ENCODE measurements around the gene COL4A2.

Gene COL4A2

DNA sequence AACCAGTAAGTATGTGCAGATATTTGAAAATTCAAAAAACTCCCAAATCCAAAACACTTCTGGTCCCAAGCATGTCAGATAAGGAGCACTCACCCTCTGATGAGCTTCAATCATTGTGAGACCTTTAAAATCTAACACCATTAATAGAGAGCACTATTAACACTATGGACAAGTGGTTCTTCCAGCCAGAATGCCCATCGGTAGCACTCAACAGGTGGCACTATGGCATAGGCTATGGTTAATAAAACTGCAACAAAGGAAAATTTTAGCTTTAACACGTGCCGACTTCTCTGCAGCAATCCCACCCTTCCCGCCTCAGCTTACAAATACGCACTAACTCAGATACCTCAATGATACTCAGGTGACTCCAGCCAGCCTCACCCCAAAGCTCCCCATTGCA, 62.3 kb downstream of the COL4A2 start:
- in situ Hi-C loops (cut with MboI; ENCODE audit: low sequenced_read_pairs), result no loop called here

DNA sequence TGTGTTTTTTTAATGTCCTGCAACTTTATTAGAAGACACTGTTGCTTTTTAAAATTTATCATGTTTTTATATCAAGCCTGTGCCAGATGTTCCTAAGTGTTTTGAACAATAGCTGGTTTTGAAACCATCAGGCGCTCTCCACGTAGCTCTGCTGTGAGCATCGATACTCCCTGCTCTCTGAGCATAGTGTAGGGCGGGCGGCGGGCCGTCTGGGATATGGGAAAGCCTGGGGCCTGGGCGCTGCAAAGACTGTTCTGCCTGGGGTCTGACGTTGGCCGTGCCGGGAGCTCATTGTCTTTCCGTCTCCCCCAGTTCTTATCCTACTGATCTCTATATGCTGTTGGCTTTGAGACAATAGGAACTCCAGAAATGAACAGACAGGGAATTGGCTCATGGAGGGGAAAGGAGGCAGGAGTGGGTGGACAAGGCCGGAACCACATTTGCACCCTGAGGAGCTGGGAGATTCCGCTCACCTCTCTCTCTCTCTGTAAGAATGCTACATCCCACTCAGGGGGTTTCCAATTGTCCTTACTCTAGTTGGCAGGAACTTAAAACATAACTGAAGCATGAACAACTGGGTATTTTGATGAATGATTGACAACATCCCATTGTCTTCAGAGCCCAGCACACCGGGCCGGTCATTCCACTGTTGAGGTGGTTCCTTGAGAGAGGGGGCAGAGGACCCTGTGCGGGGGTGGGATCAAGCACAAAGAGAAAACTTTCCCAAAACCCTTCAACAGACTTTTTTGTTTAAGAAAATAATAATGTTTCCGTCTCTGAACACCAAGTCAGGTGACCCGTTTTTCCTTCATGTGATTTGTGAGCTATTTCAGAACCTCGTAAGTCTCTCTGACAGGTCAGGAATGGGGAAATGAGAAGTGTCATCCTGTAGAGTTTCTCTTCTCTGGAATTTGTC, 64.7 kb downstream of the COL4A2 start:
- H3K4me1 ChIP-seq, result no peaks in the 10 kb centered on the region

More for the DNA sequence above, 62.3 kb downstream of the COL4A2 start:
- Histone ChIP-seq H3K4me1 (no peaks in the 10 kb centered on the region), H3K9me3 (no peaks in the 10 kb centered on the region), H3K36me3 (replicated peaks) (no peaks in the 10 kb centered on the region), H3K27me3 (ENCODE audit: low read depth) (0 out of 2 replicates have a peak, but pooled peaks cover 12% of the 10 kb centered on the region), H3K4me3 (no peak overlapping the region)
- DNase-seq (ENCODE audit: low spot score in 2 of 2), result no peak

DNA sequence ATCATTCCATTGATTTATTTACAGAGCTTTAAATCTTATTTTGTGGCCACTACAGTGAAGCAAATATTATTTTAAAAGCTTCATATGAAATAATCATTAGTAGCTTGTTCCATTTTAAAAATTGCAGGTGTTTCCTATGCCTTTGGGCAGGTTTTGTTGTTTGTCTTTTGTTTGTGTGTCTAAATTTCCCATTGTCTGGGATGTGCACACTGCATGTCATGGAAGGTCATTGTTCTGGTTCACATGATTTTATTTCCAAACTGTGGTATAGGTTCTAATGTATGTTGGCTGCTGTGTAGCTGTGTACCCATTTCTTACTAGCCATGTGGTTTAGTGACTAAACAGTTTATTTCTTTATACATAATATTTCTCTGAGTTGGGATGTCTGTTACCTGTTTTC, 65.6 kb downstream of the COL4A2 start:
- Histone ChIP-seq H3K36me3 (replicated peaks) (no peaks in the 10 kb centered on the region), H3K4me1 (no peaks in the 10 kb centered on the region), H3K4me3 (no peak overlapping the region), H3K27me3 (ENCODE audit: low read depth) (0 out of 2 replicates have a peak, but pooled peaks cover 12% of the 10 kb centered on the region), H3K9me3 (no peaks in the 10 kb centered on the region)
- in situ Hi-C loops (cut with MboI; ENCODE audit: low sequenced_read_pairs), result no loop called here
- DNase-seq (ENCODE audit: low spot score in 2 of 2), result no peak

More for the DNA sequence above, 64.7 kb downstream of the COL4A2 start:
- DNase-seq (ENCODE audit: low spot score in 2 of 2), result no peak
- Histone ChIP-seq H3K4me3 (no peak overlapping the region), H3K27me3 (ENCODE audit: low read depth) (0 out of 2 replicates have a peak, but pooled peaks cover 12% of the 10 kb centered on the region), H3K36me3 (replicated peaks) (no peaks in the 10 kb centered on the region), H3K9me3 (no peaks in the 10 kb centered on the region)
- in situ Hi-C loops (cut with MboI; ENCODE audit: low sequenced_read_pairs), result no loop called here

DNA sequence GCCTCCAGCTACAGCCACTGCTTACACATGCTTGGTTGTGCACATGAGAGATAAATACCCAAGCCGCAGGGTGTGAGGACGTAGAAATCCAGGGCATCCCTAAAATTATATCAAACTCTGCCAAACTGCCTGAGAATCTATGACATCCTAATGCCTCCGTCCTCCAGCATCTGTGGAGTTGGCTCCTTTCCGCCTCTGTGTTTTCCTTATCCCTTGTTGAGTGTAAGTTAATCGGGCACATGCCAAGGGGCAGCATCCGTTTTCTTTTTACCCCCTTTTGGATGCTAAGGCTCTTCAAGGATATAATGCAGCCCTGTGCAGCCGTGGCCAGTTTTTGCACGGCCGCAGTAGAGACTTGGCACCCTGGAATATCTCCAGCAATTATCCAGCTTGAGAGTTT, 66.5 kb downstream of the COL4A2 start:
- Histone ChIP-seq H3K4me3 (no peak overlapping the region), H3K27me3 (ENCODE audit: low read depth) (0 out of 2 replicates have a peak, but pooled peaks cover 12% of the 10 kb centered on the region), H3K36me3 (replicated peaks) (no peaks in the 10 kb centered on the region), H3K4me1 (no peaks in the 10 kb centered on the region), H3K9me3 (no peaks in the 10 kb centered on the region)
- in situ Hi-C loops (cut with MboI; ENCODE audit: low sequenced_read_pairs), result no loop called here
- no peak for DNase-seq (ENCODE audit: low spot score in 2 of 2)

DNA sequence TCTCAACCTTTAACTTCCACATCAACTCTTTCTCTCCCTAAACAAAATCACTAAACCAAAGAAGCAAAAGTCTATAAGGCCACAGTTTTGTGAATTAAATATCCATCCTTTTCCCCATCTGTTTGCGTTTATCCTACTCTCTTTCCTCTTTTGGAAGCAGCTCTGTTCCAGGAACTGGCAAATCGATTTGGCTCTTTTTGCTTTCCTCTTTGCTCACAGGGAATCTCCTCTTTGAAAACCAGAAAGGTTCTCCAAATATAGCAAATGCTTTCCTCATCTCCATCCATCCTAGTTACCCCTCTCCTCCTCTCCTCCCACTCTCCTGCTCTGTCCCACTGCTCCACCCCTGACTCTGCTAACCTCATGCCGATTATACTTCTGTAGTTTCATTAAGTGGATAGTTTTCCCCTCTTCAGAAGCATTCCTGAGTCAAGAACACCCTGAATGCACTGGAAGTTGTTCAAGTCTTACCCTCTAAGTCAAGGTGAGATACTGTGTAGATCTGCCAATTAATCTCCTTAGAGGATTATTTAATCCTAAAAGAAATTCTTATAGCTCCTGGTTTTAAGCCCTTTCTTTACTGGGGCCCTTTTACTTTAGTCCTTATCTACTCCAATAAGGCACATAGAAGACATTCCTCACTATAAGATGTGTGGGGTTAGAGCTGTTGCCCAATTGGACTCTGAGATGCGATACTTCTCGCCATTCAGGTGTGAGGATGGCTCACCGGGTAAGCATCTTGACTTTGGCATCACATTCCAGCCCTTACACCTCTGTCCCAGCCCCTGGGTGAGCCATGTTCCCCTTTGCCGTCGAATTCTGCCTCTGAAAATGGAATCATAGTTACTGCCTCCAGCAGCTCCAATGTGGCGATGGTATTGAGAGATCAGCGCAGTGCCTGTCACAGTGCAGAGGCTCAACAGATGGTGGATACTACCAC, 67.6 kb downstream of the COL4A2 start:
- Histone ChIP-seq H3K4me1 (no peaks in the 10 kb centered on the region), H3K9me3 (no peaks in the 10 kb centered on the region), H3K4me3 (no peak overlapping the region), H3K36me3 (replicated peaks) (no peaks in the 10 kb centered on the region), H3K27me3 (ENCODE audit: low read depth) (0 out of 2 replicates have a peak, but pooled peaks cover 12% of the 10 kb centered on the region)
- in situ Hi-C loops (cut with MboI; ENCODE audit: low sequenced_read_pairs), result no loop called here
- DNase-seq (ENCODE audit: low spot score in 2 of 2), result no peak

DNA sequence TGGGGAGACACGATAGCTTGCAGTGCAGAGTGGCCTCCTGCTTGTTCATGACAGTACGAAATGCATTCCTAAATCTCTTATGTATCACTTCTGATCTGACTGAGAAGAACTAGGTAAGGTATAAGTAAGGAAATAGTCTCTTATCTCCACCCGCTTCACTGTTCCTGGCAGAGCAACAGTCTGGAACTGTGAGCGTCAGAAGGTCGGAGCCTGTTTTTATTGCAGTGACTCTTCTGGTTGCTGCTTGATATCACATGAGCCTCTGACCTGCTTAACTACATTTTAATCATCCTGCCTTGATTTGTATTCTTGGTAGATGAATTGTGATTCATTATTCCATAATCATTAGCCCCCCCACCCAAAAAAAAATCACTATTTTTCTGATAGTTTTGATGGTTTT, 69.0 kb downstream of the COL4A2 start:
- Histone ChIP-seq H3K36me3 (replicated peaks) (no peaks in the 10 kb centered on the region), H3K27me3 (ENCODE audit: low read depth) (0 out of 2 replicates have a peak, but pooled peaks cover 10% of the 10 kb centered on the region), H3K4me1 (no peaks in the 10 kb centered on the region), H3K9me3 (no peaks in the 10 kb centered on the region), H3K4me3 (no peak overlapping the region)
- no peak for DNase-seq (ENCODE audit: low spot score in 2 of 2)
- in situ Hi-C loops (cut with MboI; ENCODE audit: low sequenced_read_pairs), result no loop called here

DNA sequence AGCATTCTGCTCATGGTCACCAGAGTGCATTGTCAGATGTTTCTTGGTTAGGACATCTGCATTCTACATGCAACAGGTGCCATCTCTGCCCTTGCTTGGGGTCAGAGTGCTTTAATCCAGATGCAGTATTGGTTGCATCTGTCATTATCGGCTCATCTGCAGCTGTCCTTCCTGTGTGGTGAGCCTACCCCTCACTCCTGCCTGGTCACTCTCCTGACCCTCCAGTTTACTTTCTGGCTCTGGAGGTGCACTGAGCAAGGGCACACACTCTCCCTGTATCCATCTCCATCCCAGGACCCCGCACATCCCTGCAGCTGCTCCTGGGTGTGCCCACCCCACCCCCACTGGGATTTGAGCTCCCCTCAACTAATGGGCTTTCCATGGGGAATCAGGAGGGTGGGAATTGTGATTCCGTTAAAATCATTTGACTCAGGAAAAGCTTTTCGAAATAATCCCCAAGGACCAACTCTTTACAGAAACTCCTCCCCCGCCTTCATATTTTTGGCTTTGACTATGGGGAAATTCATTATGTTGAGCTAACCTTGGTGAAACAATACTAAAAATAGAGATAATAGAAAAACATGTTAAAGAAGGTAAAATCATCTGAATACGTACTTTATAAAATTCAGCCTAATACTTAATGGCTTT, 70.2 kb downstream of the COL4A2 start:
- in situ Hi-C loops (cut with MboI; ENCODE audit: low sequenced_read_pairs), result no loop called here
- Histone ChIP-seq H3K9me3 (no peaks in the 10 kb centered on the region), H3K27me3 (ENCODE audit: low read depth) (peaks cover 11% of the 10 kb centered on the region; the same call in 1 of the 2 replicates), H3K4me3 (no peak overlapping the region), H3K36me3 (replicated peaks) (no peaks in the 10 kb centered on the region), H3K4me1 (no peaks in the 10 kb centered on the region)
- no peak for DNase-seq (ENCODE audit: low spot score in 2 of 2)

DNA sequence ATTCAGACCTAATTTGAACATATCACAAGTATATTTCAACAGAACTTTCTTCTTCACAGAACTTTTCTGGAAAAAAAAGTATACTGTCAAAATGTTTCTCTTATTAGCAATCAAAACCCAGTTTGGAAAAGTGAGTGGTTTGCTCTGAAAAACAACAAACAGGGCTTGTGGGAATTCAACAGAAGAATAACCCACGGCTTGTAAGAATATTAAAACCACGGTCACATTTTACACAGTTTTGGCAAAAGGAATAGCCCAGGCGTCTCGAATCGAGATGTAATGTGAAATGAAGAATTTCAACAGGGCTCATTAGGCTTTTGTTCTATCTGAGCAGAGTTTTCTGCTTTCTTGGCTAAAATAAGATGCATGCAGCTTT, 70.7 kb downstream of the COL4A2 start:
- Histone ChIP-seq H3K27me3 (ENCODE audit: low read depth) (peaks cover 11% of the 10 kb centered on the region; the same call in 1 of the 2 replicates), H3K4me3 (no peak overlapping the region), H3K4me1 (no peaks in the 10 kb centered on the region), H3K9me3 (no peaks in the 10 kb centered on the region), H3K36me3 (replicated peaks) (no peaks in the 10 kb centered on the region)
- no peak for DNase-seq (ENCODE audit: low spot score in 2 of 2)
- in situ Hi-C loops (cut with MboI; ENCODE audit: low sequenced_read_pairs), result no loop called here

DNA sequence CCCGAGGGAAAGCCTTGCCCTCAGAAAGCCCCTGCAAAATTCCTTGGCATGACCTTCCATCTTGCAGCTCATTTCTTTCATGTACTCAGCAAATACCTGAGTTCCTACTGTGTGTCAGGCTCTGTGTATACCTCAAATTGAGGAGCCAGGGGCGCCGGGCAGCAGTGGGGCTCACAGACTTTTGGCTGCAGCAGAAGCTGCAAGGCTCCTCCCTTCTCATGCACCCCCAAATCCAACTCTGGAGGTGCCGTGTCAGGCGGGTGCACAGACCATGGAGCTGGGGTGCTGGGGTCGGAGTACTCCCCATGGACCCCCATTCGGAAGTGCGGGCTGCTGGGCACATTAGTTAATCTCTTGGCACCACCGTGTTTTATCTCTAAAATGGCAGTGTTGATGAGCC, 72.3 kb downstream of the COL4A2 start:
- H3K36me3 ChIP-seq (replicated peaks), result no peaks in the 10 kb centered on the region
- H3K9me3 ChIP-seq, result no peaks in the 10 kb centered on the region
- H3K27me3 ChIP-seq (ENCODE audit: low read depth), result peaks cover 2% of the 10 kb centered on the region; the same call in 1 of the 2 replicates
- no peaks in the 10 kb centered on the region for H3K4me1 ChIP-seq
- no peak for DNase-seq (ENCODE audit: low spot score in 2 of 2)
- H3K4me3 ChIP-seq, result no peak overlapping the region
- in situ Hi-C loops (cut with MboI; ENCODE audit: low sequenced_read_pairs), result no loop called here

DNA sequence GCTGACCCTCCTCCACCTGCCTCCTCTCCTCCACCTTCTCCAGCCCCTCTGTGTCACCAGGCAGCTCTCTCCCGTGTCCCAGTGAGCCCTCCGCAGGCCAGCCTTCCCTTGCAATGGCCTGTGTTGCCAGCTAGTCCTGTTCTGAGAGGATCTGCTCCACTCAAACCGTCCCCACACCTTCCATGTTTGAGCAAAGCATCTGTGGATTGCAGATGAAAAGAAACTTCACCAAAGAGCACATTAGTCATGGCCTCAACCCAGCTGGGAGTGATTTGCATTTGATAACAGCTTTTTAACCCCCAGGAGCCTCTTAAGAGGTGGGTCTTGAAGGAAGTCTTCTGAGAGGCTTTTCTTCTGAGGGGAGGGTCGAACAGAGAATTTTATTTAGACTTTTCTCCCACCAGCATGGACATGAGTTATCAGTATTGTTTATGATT, 72.8 kb downstream of the COL4A2 start:
- Histone ChIP-seq H3K9me3 (no peaks in the 10 kb centered on the region), H3K4me3 (no peak overlapping the region), H3K4me1 (no peaks in the 10 kb centered on the region), H3K36me3 (replicated peaks) (no peaks in the 10 kb centered on the region), H3K27me3 (ENCODE audit: low read depth) (peaks cover 2% of the 10 kb centered on the region; the same call in 1 of the 2 replicates)
- in situ Hi-C loops (cut with MboI; ENCODE audit: low sequenced_read_pairs), result no loop called here
- no peak for DNase-seq (ENCODE audit: low spot score in 2 of 2)

DNA sequence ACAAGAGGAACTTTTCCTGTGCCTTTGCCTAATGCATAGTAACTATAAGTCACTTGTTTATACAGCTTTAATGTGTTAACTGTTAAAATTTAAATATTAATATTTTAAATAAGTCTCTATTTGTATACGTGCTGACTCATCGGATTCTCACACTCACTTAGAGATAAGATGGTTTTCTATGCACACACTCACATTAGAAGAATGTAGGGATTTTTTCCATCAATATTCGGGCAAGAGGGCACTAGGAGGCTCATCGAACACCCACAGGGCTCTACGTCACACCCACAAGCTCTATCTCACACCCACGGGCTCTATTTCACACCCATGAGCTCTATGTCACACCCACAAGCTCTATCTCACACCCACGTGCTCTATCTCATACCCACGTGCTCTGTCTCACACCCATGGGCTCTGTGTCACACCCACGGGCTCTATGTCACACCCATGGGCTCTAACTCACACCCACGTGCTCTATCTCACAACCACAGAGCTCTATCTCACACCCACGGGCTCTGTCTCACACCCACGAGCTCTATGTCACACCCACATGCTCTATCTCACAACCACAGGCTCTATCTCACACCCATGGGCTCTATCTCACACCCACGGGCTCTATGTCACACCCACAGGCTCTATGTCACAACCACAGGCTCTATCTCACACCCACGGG, 73.4 kb downstream of the COL4A2 start:
- Histone ChIP-seq H3K4me3 (no peak overlapping the region), H3K36me3 (replicated peaks) (no peaks in the 10 kb centered on the region), H3K4me1 (no peaks in the 10 kb centered on the region), H3K27me3 (ENCODE audit: low read depth) (peaks cover 2% of the 10 kb centered on the region; the same call in 1 of the 2 replicates), H3K9me3 (no peaks in the 10 kb centered on the region)
- DNase-seq (ENCODE audit: low spot score in 2 of 2), result no peak
- in situ Hi-C loops (cut with MboI; ENCODE audit: low sequenced_read_pairs), result no loop called here

DNA sequence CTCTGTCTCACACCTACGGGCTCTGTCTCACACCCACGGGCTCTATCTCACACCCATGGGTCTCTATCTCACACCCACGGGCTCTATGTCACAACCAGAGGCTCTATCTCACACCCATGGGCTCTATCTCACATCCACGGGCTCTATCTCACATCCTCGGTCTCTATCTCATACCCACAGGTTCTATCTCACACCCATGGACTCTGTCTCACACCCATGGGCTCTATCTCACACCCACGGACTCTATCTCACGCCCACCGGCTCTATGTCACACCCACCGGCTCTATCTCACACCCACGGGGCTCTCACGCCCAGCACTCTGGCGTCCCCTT, 73.9 kb downstream of the COL4A2 start:
- Histone ChIP-seq H3K4me1 (no peaks in the 10 kb centered on the region), H3K9me3 (no peaks in the 10 kb centered on the region), H3K27me3 (ENCODE audit: low read depth) (peaks cover 2% of the 10 kb centered on the region; the same call in 1 of the 2 replicates), H3K4me3 (no peak overlapping the region), H3K36me3 (replicated peaks) (no peaks in the 10 kb centered on the region)
- in situ Hi-C loops (cut with MboI; ENCODE audit: low sequenced_read_pairs), result no loop called here
- no peak for DNase-seq (ENCODE audit: low spot score in 2 of 2)

DNA sequence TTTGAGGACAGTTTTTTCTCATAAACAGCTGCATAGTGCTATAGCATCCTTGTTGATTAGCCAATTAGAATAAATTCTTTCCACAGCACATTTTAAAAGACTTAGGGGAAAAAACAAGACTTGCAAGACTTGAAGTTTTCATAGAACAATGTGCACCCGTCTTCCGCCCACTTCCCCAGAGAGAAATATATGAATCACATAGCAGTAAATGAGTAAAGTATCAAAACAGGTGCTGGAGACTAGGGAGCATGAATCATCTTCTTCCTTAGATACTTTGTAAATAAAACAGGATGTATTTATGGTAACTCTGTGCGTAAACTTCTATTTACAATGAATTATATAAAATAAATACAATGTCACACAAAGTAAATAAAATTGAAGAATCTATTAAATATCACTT, 75.1 kb downstream of the COL4A2 start:
- Histone ChIP-seq H3K27me3 (ENCODE audit: low read depth) (peaks cover 2% of the 10 kb centered on the region; the same call in 1 of the 2 replicates), H3K4me3 (no peak overlapping the region), H3K4me1 (no peaks in the 10 kb centered on the region), H3K36me3 (replicated peaks) (no peaks in the 10 kb centered on the region), H3K9me3 (no peaks in the 10 kb centered on the region)
- DNase-seq (ENCODE audit: low spot score in 2 of 2), result no peak
- in situ Hi-C loops (cut with MboI; ENCODE audit: low sequenced_read_pairs), result no loop called here
